ENCODE results near the gene AGBL4. TPM values are rescaled to one million over a fixed set of nuclear protein-coding genes. Genes with fewer than 3 reads are reported as not detected.
"Not testable (repeated sequence)": the region's sequence is repeated elsewhere in the genome, so short reads cannot be mapped to it uniquely, and the experiment has no call there.

AGBL4 gene
- total RNA-seq, 1 donor from 2014 or later, result not detected

DNA sequence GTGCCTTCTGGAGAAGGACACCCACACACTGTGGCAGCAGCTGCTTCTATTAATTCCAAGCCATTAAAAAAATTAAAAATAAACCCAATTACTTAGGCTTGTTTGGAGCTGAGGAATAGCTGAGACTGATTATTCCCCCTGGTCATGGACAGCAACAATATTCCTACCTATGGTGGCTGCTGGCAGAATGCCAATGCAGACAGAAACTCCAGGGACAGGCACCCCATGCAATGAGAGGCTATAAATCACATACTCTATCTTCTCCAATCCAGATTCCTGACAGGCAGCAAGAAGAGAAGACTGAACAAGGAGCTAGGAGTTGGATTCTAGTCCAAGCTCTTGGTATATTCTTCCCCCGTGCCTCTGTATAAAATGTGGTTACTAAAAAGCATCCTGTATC is 971.7 kb downstream of the AGBL4 start:
- Mint-ChIP-seq H3K4me1 (ENCODE audit: low read depth) (no peaks in the 10 kb centered on the region), H3K4me3 (no peak overlapping the region), H3K36me3 (ENCODE audit: low read depth) (no peaks in the 10 kb centered on the region), H3K9me3 (no peaks in the 10 kb centered on the region), H3K27ac (no peak overlapping the region), H3K27me3 (ENCODE audit: insufficient read depth) (no peaks in the 10 kb centered on the region)
- DNase-seq (ENCODE audit: low spot score), result no peak
- intact Hi-C loops (cut with micrococcal nuclease), result no loop called here

GRCh38 chr1:49051647-49052046 is 972.1 kb downstream of the AGBL4 start:
- no peaks in the 10 kb centered on the region for H3K27me3 Mint-ChIP-seq (ENCODE audit: insufficient read depth)
- H3K4me1 Mint-ChIP-seq (ENCODE audit: low read depth), result no peaks in the 10 kb centered on the region
- intact Hi-C loops (cut with micrococcal nuclease), result no loop called here
- no peak overlapping the region for H3K27ac Mint-ChIP-seq
- no peaks in the 10 kb centered on the region for H3K36me3 Mint-ChIP-seq (ENCODE audit: low read depth)
- no peaks in the 10 kb centered on the region for H3K9me3 Mint-ChIP-seq
- H3K4me3 Mint-ChIP-seq, result no peak overlapping the region
- DNase-seq (ENCODE audit: low spot score), result no peak

GRCh38 chr1:49050041-49050440 is 973.7 kb downstream of the AGBL4 start:
- H3K27ac Mint-ChIP-seq, result no peak overlapping the region
- H3K4me1 Mint-ChIP-seq (ENCODE audit: low read depth), result no peaks in the 10 kb centered on the region
- intact Hi-C loops (cut with micrococcal nuclease), result no loop called here
- H3K4me3 Mint-ChIP-seq, result no peak overlapping the region
- no peaks in the 10 kb centered on the region for H3K9me3 Mint-ChIP-seq
- H3K36me3 Mint-ChIP-seq (ENCODE audit: low read depth), result no peaks in the 10 kb centered on the region
- no peaks in the 10 kb centered on the region for H3K27me3 Mint-ChIP-seq (ENCODE audit: insufficient read depth)
- no peak for DNase-seq (ENCODE audit: low spot score)

- no peaks in the 10 kb centered on the region for H3K27me3 Mint-ChIP-seq (ENCODE audit: insufficient read depth)
- no peaks in the 10 kb centered on the region for H3K9me3 Mint-ChIP-seq
- DNase-seq (ENCODE audit: low spot score), result no peak
- no peak overlapping the region for H3K27ac Mint-ChIP-seq
- H3K36me3 Mint-ChIP-seq (ENCODE audit: low read depth), result no peaks in the 10 kb centered on the region
- intact Hi-C loops (cut with micrococcal nuclease), result no loop called here
- no peaks in the 10 kb centered on the region for H3K4me1 Mint-ChIP-seq (ENCODE audit: low read depth)
- no peak overlapping the region for H3K4me3 Mint-ChIP-seq
These were observed 975.6 kb downstream of the AGBL4 start for GRCh38 chr1:49048188-49048587.

DNA sequence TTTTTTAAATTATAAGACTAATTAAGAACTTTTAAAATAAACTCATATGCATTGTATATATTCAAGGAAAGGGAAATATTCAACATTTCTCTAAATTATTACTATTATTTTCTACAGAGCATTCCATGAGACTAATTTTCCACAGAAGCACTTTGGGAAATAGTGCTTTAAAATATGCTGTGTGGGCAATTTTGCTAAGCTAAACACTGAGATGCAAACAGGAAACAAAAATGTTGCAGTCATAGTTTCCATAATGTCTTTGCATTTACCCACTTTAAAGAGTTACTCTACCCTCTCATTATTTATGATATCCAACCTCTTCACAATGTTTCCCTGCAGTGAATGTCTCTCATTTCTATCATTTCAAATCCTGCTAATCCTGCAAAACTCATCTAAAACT is 977.4 kb downstream of the AGBL4 start:
- no peaks in the 10 kb centered on the region for H3K4me1 Mint-ChIP-seq (ENCODE audit: low read depth)
- H3K9me3 Mint-ChIP-seq, result no peaks in the 10 kb centered on the region

GRCh38 chr1:49045371-49045770 is 978.4 kb downstream of the AGBL4 start:
- intact Hi-C loops (cut with micrococcal nuclease), result no loop called here

More for the DNA sequence above, 977.4 kb downstream of the AGBL4 start:
- intact Hi-C loops (cut with micrococcal nuclease), result no loop called here
- H3K36me3 Mint-ChIP-seq (ENCODE audit: low read depth), result no peaks in the 10 kb centered on the region
- no peak for DNase-seq (ENCODE audit: low spot score)
- H3K27ac Mint-ChIP-seq, result no peak overlapping the region
- H3K27me3 Mint-ChIP-seq (ENCODE audit: insufficient read depth), result no peaks in the 10 kb centered on the region
- no peak overlapping the region for H3K4me3 Mint-ChIP-seq

DNA sequence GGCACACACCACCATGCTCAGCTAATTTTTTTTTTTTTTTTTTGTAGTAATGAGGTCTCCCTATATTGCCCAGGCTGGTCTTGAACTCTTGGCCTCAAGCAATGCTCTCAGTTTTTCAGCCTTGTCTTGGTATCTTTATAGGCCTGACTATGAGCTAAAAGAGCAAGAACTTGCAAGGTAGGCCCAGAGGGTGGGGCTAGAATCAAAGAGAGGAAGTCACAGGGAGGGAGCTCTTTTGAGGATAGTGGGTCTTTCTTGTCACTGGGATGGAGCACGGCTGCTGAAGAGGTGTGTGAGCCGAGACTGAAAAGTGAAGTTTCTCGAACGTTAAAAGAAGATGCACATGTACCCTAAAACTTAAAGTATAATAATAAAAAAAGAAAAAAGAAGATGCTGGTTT is 987.1 kb downstream of the AGBL4 start:
- Mint-ChIP-seq H3K27me3 (ENCODE audit: insufficient read depth) (peaks cover 1% of the 10 kb centered on the region), H3K9me3 (no peaks in the 10 kb centered on the region), H3K4me1 (ENCODE audit: low read depth) (no peaks in the 10 kb centered on the region), H3K4me3 (no peak overlapping the region), H3K27ac (no peak overlapping the region), H3K36me3 (ENCODE audit: low read depth) (no peaks in the 10 kb centered on the region)
- intact Hi-C loops (cut with micrococcal nuclease), result no loop called here
- no peak for DNase-seq (ENCODE audit: low spot score)

More at GRCh38 chr1:49045371-49045770, 978.4 kb downstream of the AGBL4 start:
- Mint-ChIP-seq H3K9me3 (no peaks in the 10 kb centered on the region), H3K4me3 (no peak overlapping the region), H3K27ac (no peak overlapping the region), H3K27me3 (ENCODE audit: insufficient read depth) (no peaks in the 10 kb centered on the region), H3K36me3 (ENCODE audit: low read depth) (no peaks in the 10 kb centered on the region), H3K4me1 (ENCODE audit: low read depth) (no peaks in the 10 kb centered on the region)
- no peak for DNase-seq (ENCODE audit: low spot score)

GRCh38 chr1:49028396-49028795 is 995.4 kb downstream of the AGBL4 start:
- Mint-ChIP-seq H3K9me3 (no peaks in the 10 kb centered on the region), H3K27me3 (ENCODE audit: insufficient read depth) (peaks cover 2% of the 10 kb centered on the region), H3K27ac (no peak overlapping the region), H3K4me1 (ENCODE audit: low read depth) (no peaks in the 10 kb centered on the region), H3K36me3 (ENCODE audit: low read depth) (no peaks in the 10 kb centered on the region), H3K4me3 (no peak overlapping the region)
- DNase-seq (ENCODE audit: low spot score), result no peak
- intact Hi-C loops (cut with micrococcal nuclease), result no loop called here

DNA sequence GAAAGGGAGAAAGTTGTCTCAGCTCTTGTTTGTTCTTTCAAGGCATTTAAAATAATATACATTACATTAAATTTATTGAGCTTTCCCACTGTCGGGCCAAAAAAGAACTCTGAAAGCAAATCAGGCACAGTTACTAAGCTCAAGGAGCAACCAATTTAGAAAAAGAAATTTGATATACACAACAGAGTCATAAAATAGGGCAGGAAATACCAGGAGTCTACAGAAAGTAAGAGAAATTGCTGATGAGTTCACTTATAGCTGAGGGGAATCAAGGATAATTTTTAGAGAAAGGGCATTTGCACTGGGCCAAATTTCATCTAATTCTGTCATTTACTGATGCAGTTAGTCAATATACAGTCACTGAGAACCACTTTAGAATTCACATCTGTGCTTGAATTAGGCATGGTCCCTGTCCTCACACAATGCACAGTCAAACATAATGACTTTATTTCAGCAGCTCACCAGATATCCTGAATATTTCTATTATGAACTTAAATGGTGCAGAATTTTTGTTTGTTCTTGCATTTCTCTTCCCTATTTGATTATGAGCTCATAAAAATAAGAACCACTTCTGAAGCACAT is 997.4 kb downstream of the AGBL4 start:
- Mint-ChIP-seq H3K27me3 (ENCODE audit: insufficient read depth) (peaks cover 2% of the 10 kb centered on the region), H3K36me3 (ENCODE audit: low read depth) (no peaks in the 10 kb centered on the region), H3K4me3 (no peak overlapping the region), H3K9me3 (no peaks in the 10 kb centered on the region), H3K27ac (no peak overlapping the region), H3K4me1 (ENCODE audit: low read depth) (no peaks in the 10 kb centered on the region)
- DNase-seq (ENCODE audit: low spot score), result no peak
- intact Hi-C loops (cut with micrococcal nuclease), result no loop called here

- Mint-ChIP-seq H3K4me1 (ENCODE audit: low read depth) (no peaks in the 10 kb centered on the region), H3K4me3 (no peak overlapping the region), H3K27me3 (ENCODE audit: insufficient read depth) (no peaks in the 10 kb centered on the region), H3K27ac (no peak overlapping the region), H3K9me3 (no peaks in the 10 kb centered on the region), H3K36me3 (ENCODE audit: low read depth) (no peaks in the 10 kb centered on the region)
- intact Hi-C loops (cut with micrococcal nuclease), result no loop called here
- DNase-seq (ENCODE audit: low spot score), result no peak
These were observed 1007.5 kb downstream of the AGBL4 start for GRCh38 chr1:49016030-49016977.

DNA sequence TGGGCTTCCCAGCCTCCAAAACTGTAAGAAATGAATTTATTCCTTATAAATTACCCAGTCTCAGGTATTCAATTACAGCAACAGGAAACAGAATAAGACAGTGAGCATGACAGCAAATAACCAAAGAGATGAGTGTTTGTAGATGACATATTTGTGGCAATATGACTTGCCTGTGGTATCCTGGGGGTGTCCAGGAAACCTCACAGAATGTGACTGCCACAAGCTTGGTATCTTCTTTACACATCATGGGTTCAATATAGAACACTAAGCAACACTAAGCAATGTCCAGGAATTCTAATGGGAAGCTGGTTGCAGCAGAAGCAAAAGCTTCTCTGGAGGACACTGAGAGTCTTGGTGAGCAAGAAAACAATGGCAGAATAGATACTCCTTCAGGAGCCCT is 1010.7 kb downstream of the AGBL4 start:
- no peaks in the 10 kb centered on the region for H3K4me1 Mint-ChIP-seq (ENCODE audit: low read depth)
- H3K27ac Mint-ChIP-seq, result no peak overlapping the region
- H3K27me3 Mint-ChIP-seq (ENCODE audit: insufficient read depth), result no peaks in the 10 kb centered on the region
- H3K36me3 Mint-ChIP-seq (ENCODE audit: low read depth), result no peaks in the 10 kb centered on the region
- intact Hi-C loops (cut with micrococcal nuclease), result no loop called here
- no peak overlapping the region for H3K4me3 Mint-ChIP-seq
- H3K9me3 Mint-ChIP-seq, result no peaks in the 10 kb centered on the region
- DNase-seq (ENCODE audit: low spot score), result no peak

DNA sequence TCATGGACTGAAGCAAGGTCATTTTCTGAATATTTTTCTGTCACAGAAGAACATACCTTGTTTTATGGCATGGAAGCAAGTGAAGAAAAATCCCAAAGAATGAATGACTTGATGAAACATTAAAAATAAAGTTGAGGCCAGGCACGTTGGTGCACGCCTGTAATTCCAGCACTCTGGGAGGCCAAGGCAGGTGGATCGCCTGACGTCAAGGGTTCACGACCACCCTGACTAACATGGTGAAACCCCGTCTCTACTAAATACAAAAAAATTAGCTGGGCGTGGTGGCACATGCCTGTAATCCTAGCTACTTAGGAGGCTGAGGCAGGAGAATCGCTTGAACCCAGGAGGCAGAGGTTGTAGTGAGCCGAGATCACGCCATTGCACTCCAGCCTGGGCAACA is 1020.8 kb downstream of the AGBL4 start:
- intact Hi-C loops (cut with micrococcal nuclease); H3K27ac Mint-ChIP-seq: not testable (repeated sequence)

DNA sequence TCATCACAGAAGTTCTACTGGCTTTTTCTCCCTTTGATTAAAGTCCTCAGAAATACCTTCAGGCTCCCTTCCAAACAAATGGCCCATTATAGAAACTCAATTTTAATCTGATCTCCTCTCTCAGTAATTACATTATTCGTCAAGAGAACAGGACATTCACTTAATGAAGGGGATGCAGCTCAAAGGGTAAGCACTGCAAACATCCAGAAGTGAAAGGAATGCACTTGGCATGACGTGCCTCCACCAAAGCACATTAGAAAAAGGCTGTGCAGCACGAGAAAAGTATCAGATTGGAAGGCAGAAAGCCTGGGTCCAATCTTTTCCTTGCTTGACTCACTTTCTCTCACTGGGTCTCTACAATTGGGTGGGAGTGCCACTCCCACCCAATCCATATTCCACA is 1024.4 kb downstream of the AGBL4 start:
- no peaks in the 10 kb centered on the region for H3K9me3 Mint-ChIP-seq
- intact Hi-C loops (cut with micrococcal nuclease), result no loop called here
- no peak for DNase-seq (ENCODE audit: low spot score)
- H3K4me3 Mint-ChIP-seq, result no peak overlapping the region
- no peaks in the 10 kb centered on the region for H3K36me3 Mint-ChIP-seq (ENCODE audit: low read depth)
- no peaks in the 10 kb centered on the region for H3K27me3 Mint-ChIP-seq (ENCODE audit: insufficient read depth)
- no peak overlapping the region for H3K27ac Mint-ChIP-seq
- no peaks in the 10 kb centered on the region for H3K4me1 Mint-ChIP-seq (ENCODE audit: low read depth)

More for the DNA sequence above, 1020.8 kb downstream of the AGBL4 start:
- not testable (repeated sequence) for H3K4me3 Mint-ChIP-seq; DNase-seq (ENCODE audit: low spot score); H3K27me3 Mint-ChIP-seq (ENCODE audit: insufficient read depth); H3K4me1 Mint-ChIP-seq (ENCODE audit: low read depth); H3K36me3 Mint-ChIP-seq (ENCODE audit: low read depth); H3K9me3 Mint-ChIP-seq

Data from activated T-helper 1 cell treated with anti-CD3 and anti-CD28 coated beads, Interleukin-12 subunit alpha, Interleukin-12 subunit beta, Interleukin-2, Interleukin-4 antibody, amounts not matched to agents 30 ng/mL and 10 ng/mL and 1 ng/mL, durations not matched to agents 14 hours and 24 hours and 36 hours (primary cell).